ENCODE data around the gene RPS3. TPM values are rescaled to one million over a fixed set of nuclear protein-coding genes. Genes with fewer than 3 reads are reported as not detected.
A peak's percentile ranks its signal among the peaks of the same experiment; 100 is the strongest.
"Not testable (repeated sequence)": the region's sequence is repeated elsewhere in the genome, so short reads cannot be mapped to it uniquely, and the experiment has no call there.

Gene RPS3
- total and polyA plus RNA-seq, 2 experiments from 2014 or later = 1,094 to 1,201 TPM

GRCh38 chr11:75373201-75373600, 26.1 kb upstream of the RPS3 start:
- Histone ChIP-seq H3K27ac (peak overlapping the region; percentile 89), H2AFZ (no peak overlapping the region), H3K4me3 (no peak overlapping the region), H3K9me3 (ENCODE audit: low read depth) (no peaks in the 10 kb centered on the region), H4K20me1 (ENCODE audit: insufficient read depth, poor library complexity, severe bottlenecking) (no peaks in the 10 kb centered on the region), H3K79me2 (no peaks in the 10 kb centered on the region), H3K27me3 (no peaks in the 10 kb centered on the region), H3K4me2 (no peak overlapping the region), H3K9me2 (replicated peaks; ENCODE audit: insufficient read depth) (no peaks in the 10 kb centered on the region), H3K4me1 (ENCODE audit: insufficient read depth) (peaks cover 21% of the 10 kb centered on the region), H3K36me3 (replicated peaks; ENCODE audit: insufficient read depth, low read depth) (no peaks in the 10 kb centered on the region)
- TF ChIP-seq, protein P1, sequence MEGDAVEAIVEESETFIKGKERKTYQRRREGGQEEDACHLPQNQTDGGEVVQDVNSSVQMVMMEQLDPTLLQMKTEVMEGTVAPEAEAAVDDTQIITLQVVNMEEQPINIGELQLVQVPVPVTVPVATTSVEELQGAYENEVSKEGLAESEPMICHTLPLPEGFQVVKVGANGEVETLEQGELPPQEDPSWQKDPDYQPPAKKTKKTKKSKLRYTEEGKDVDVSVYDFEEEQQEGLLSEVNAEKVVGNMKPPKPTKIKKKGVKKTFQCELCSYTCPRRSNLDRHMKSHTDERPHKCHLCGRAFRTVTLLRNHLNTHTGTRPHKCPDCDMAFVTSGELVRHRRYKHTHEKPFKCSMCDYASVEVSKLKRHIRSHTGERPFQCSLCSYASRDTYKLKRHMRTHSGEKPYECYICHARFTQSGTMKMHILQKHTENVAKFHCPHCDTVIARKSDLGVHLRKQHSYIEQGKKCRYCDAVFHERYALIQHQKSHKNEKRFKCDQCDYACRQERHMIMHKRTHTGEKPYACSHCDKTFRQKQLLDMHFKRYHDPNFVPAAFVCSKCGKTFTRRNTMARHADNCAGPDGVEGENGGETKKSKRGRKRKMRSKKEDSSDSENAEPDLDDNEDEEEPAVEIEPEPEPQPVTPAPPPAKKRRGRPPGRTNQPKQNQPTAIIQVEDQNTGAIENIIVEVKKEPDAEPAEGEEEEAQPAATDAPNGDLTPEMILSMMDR (IDR thresholded peaks at IDR 0.05; ENCODE audit: poor library complexity) = no peak
- TF ChIP-seq EZH2phosphoT487 (IDR thresholded peaks at IDR 0.05; ENCODE audit: low read depth, severe bottlenecking, unreplicated experiment) (no peak), EZH2 (IDR thresholded peaks at IDR 0.05; ENCODE audit: borderline replicate concordance) (no peak)
- no peak for DNase-seq (ENCODE audit: low spot score)
- WGBS (ENCODE audit: low lambda C conversion rate, missing lambda C conversion rate) = 81% methylated on average over 7 of the region's 8 CpGs

DNA sequence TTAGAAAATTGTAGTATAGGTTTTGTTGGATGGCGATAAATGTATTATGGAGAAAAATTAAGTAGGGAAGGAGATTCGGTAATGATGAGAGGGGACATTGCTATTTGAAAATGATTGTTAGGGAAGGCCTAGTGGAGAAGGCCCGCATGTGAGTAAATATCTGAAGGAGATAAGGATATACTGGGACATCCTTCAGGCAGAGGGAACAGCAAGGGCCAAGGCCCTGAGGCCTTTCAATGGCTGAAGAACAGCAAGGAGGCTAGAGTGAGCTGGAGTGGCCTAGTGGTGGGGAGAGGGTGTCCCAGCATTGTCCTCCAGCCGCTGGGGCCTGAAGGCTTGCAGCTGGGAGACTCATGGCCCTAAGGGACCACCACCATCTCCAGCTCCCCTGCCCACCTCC, 24.7 kb upstream of the RPS3 start:
- DNase-seq (ENCODE audit: low spot score) = no peak
- H3K4me1 ChIP-seq (ENCODE audit: insufficient read depth) = peaks cover 22% of the 10 kb centered on the region
- H2AFZ ChIP-seq = no peak overlapping the region
- H3K4me3 ChIP-seq = no peak overlapping the region
- H3K9me3 ChIP-seq (ENCODE audit: low read depth) = no peaks in the 10 kb centered on the region
- no peak overlapping the region for H3K4me2 ChIP-seq
- WGBS (ENCODE audit: low lambda C conversion rate, missing lambda C conversion rate) = 84% methylated on average over 4 of the region's 4 CpGs
- no peaks in the 10 kb centered on the region for H3K9me2 ChIP-seq (replicated peaks; ENCODE audit: insufficient read depth)
- no peaks in the 10 kb centered on the region for H4K20me1 ChIP-seq (ENCODE audit: insufficient read depth, poor library complexity, severe bottlenecking)
- no peaks in the 10 kb centered on the region for H3K79me2 ChIP-seq
- no peaks in the 10 kb centered on the region for H3K36me3 ChIP-seq (replicated peaks; ENCODE audit: insufficient read depth, low read depth)
- peak overlapping the region; percentile 18 for H3K27ac ChIP-seq
- no peaks in the 10 kb centered on the region for H3K27me3 ChIP-seq
- TF ChIP-seq, protein P1 (IDR thresholded peaks at IDR 0.05; ENCODE audit: poor library complexity) = no peak
- no peak for TF ChIP-seq EZH2 (IDR thresholded peaks at IDR 0.05; ENCODE audit: borderline replicate concordance)
- no peak for TF ChIP-seq EZH2phosphoT487 (IDR thresholded peaks at IDR 0.05; ENCODE audit: low read depth, severe bottlenecking, unreplicated experiment)

DNA sequence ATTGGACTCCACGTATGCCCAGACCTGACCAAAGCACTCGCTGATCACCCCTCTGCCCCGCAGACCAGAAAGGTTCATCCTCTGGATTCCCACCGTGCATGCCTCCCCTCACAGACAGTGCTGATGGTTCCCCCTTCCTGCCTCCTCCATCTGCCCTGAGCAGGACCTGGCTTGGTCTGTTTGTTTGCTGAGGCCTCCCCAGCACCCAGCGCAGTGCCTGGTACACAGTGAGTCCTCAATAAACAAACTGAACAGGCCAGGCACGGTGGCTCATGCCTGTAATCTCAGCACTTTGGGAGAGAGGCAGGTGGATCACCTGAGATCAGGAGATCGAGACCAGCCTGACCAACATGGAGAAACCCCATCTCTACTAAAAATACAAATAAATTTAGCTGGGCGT, 23.7 kb upstream of the RPS3 start:
- no peak overlapping the region for H3K27ac ChIP-seq
- H3K9me2 ChIP-seq (replicated peaks; ENCODE audit: insufficient read depth) = no peaks in the 10 kb centered on the region
- no peaks in the 10 kb centered on the region for H3K9me3 ChIP-seq (ENCODE audit: low read depth)
- no peaks in the 10 kb centered on the region for H3K27me3 ChIP-seq
- no peak overlapping the region for H2AFZ ChIP-seq
- peaks cover 28% of the 10 kb centered on the region for H3K4me1 ChIP-seq (ENCODE audit: insufficient read depth)
- no peaks in the 10 kb centered on the region for H3K79me2 ChIP-seq
- no peaks in the 10 kb centered on the region for H3K36me3 ChIP-seq (replicated peaks; ENCODE audit: insufficient read depth, low read depth)
- WGBS (ENCODE audit: low lambda C conversion rate, missing lambda C conversion rate) = 79% methylated on average over 8 of the region's 8 CpGs
- TF ChIP-seq EZH2 (IDR thresholded peaks at IDR 0.05; ENCODE audit: borderline replicate concordance) = no peak
- TF ChIP-seq, protein P1 (IDR thresholded peaks at IDR 0.05; ENCODE audit: poor library complexity) = no peak
- H3K4me3 ChIP-seq = no peak overlapping the region
- DNase-seq (ENCODE audit: low spot score) = no peak
- no peak overlapping the region for H3K4me2 ChIP-seq
- no peaks in the 10 kb centered on the region for H4K20me1 ChIP-seq (ENCODE audit: insufficient read depth, poor library complexity, severe bottlenecking)

DNA sequence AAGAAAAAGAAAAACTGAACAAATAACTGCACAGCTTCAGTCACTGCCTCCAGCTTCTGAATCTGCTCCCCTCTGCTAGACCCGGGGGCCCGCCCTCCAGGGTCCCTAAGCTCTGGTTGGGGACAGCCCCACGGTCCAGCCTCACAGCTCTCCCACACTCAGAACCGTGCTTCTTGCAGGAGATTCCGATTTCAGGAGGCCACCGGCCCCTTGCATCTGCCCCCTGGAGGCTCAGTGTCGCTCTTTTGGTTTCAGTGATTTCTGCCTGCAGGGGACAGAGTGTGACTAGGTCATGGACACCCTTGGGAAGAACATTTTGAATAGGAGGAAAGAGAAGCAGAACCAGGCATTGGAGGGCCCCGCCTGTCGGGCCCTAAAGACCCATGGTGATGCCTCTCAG, 23.1 kb upstream of the RPS3 start:
- no peaks in the 10 kb centered on the region for H3K27me3 ChIP-seq
- TF ChIP-seq EZH2 (IDR thresholded peaks at IDR 0.05; ENCODE audit: borderline replicate concordance) = no peak
- TF ChIP-seq, protein P1 (IDR thresholded peaks at IDR 0.05; ENCODE audit: poor library complexity) = no peak
- TF ChIP-seq EZH2phosphoT487 (IDR thresholded peaks at IDR 0.05; ENCODE audit: low read depth, severe bottlenecking, unreplicated experiment) = no peak
- H3K9me3 ChIP-seq (ENCODE audit: low read depth) = no peaks in the 10 kb centered on the region
- H3K4me1 ChIP-seq (ENCODE audit: insufficient read depth) = peaks cover 34% of the 10 kb centered on the region
- no peak overlapping the region for H3K4me3 ChIP-seq
- no peaks in the 10 kb centered on the region for H4K20me1 ChIP-seq (ENCODE audit: insufficient read depth, poor library complexity, severe bottlenecking)
- H3K4me2 ChIP-seq = no peak overlapping the region
- H3K9me2 ChIP-seq (replicated peaks; ENCODE audit: insufficient read depth) = no peaks in the 10 kb centered on the region
- no peaks in the 10 kb centered on the region for H3K36me3 ChIP-seq (replicated peaks; ENCODE audit: insufficient read depth, low read depth)
- 80% methylated on average over 9 of the region's 9 CpGs for WGBS (ENCODE audit: low lambda C conversion rate, missing lambda C conversion rate)
- no peaks in the 10 kb centered on the region for H3K79me2 ChIP-seq
- no peak for DNase-seq (ENCODE audit: low spot score)
- H3K27ac ChIP-seq = no peak overlapping the region
- H2AFZ ChIP-seq = no peak overlapping the region

DNA sequence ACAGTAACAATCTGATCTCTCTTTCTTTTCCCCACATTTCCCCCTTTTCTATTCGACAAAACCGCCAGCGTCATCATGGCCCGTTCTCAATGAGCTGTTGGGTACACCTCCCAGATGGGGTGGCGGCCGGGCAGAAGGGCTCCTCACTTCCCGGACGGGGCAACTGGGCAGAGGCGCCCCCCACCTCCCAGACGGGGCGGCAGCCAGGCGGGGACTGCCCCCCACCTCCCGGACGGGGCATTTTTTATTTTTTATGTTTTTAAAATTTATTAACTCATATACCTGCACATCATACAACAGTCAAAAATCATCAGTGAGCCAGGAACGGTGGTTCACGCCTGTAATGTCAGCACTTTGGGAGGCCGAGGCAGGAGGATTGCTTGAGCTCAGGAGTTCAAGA, 20.5 kb upstream of the RPS3 start:
- H3K4me2 ChIP-seq; H3K27me3 ChIP-seq; H3K4me3 ChIP-seq; DNase-seq (ENCODE audit: low spot score); H3K79me2 ChIP-seq; H3K9me3 ChIP-seq (ENCODE audit: low read depth); H2AFZ ChIP-seq; H3K36me3 ChIP-seq (replicated peaks; ENCODE audit: insufficient read depth, low read depth); H4K20me1 ChIP-seq (ENCODE audit: insufficient read depth, poor library complexity, severe bottlenecking); H3K9me2 ChIP-seq (replicated peaks; ENCODE audit: insufficient read depth): not testable (repeated sequence)
- 92% methylated on average over 17 of the region's 17 CpGs for WGBS (ENCODE audit: low lambda C conversion rate, missing lambda C conversion rate)
- Histone ChIP-seq H3K27ac (peak overlapping the region; percentile 80), H3K4me1 (ENCODE audit: insufficient read depth) (peaks cover 16% of the 10 kb centered on the region)

Data from hepatocyte (in vitro differentiated cells).